ENCODE results near the gene MARK2. TPM values are rescaled to one million over a fixed set of nuclear protein-coding genes. Genes with fewer than 3 reads are reported as not detected.

MARK2 gene
- total and polyA plus RNA-seq, 2 of the 8 experiments (the other 6 are each of a cell fraction or from before 2014, with no cell fraction given) = 19.3 to 58.5 TPM

- TF ChIP-seq PHF8 (conservative IDR thresholded peaks at IDR 0.05; ENCODE audit: low read depth, low read length) (0 out of 2 replicates have a peak, but pooled peaks have one; percentile 14), POLR2AphosphoS5 (IDR thresholded peaks at IDR 0.05; ENCODE audit: low read depth, low read length) (no peak), SP1 (IDR thresholded peaks at IDR 0.05; ENCODE audit: low read depth, low read length) (no peak), E2F6 (IDR thresholded peaks at IDR 0.05) (peak; percentile 85)
Observed at GRCh38 chr11:63813035-63813562, 25.8 kb upstream of the MARK2 start, which contains the start of gene SPINDOC (continued).
